ACHN (cell line): ENCODE data around the gene ELFN1.

Experiments
- DNase-seq: peaks from one replicate; pipeline ENCODE4 v3.0.0-alpha.2; 2015
- in situ Hi-C: cut with HindIII; loops from 2 replicates; pipeline ENCODE4 v1.10.0; 2017; ENCODE audit warnings: low sequenced_read_pairs, low pct_ligation_motif_present, low pct_unique_long_range_greater_than_20kb

Gene ELFN1

DNA sequence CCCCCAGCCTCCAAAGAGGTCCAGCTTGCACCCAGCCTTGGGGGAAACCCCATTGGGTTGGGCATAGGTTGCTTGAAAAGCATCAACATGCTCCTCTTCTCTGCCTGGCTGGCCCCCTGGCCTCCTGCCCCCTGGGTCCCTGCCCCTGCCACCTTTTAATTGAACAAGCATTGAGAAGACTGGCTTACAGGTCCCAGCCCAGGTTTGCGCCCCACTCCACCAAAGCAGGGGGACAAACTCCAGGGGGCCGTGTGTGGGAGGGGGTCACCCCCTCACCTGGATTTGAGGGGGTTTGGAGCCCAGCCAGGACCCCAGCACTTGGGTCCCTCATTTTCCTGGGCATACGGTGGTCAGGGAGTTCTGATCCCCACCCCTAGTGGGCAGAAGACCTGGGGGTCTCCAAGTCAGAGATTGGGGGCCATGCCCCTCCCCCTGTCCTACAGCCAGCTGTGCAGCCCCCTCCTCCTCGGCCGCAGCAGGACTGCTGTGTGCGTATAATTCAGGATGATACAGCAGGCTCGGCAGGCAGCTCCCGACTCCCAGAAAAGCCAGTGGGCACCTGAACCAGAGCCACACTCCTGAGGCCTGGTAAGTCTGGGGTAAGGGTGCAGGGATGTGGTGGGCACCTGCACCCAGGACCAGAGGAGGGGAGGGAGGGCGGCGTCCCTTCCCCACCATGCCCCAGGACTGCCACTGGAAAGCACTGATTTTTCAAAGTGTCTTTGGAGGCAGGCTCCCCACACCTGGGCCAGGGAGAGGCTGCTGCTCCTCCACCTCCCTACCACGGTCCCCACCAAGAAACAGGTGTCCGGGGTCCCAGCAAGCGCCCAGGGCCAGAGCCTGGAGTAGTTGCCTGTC, 1.7 kb downstream of the ELFN1 start:
- DNase-seq, result no peak
- in situ Hi-C loops, result no loop called here

DNA sequence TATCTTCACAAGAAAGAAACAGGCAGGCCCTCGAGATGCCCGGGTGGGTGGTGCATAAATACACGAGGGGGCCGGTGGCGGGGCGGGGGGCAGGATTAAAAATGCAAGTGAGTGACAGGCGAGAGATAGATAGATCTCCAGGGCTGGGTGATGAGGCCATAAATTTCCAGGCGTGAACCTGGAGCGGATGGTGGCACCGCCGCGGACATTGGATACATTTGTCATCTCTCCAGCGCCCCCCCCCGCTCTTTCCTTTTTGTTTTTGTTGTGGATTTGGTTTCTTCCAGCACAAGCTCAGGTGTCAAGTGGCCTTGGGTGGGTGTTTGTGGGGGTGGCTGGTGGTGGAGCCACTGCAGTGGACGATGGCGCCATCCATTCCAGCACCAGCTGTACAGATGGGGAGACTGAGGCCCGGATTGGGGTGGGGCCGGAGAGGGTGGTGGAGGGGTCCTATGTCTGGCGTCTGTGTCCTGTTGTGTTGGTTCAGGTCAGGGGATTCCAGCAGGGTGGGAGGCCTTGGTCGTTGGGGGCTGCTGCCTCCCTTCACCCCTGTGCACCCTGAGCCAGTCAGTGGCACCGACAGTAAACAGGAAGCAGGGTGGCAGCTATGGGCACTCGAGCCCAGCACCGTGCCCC, 2.9 kb downstream of the ELFN1 start:
- DNase-seq, result no peak
- in situ Hi-C loops, result no loop called here

DNA sequence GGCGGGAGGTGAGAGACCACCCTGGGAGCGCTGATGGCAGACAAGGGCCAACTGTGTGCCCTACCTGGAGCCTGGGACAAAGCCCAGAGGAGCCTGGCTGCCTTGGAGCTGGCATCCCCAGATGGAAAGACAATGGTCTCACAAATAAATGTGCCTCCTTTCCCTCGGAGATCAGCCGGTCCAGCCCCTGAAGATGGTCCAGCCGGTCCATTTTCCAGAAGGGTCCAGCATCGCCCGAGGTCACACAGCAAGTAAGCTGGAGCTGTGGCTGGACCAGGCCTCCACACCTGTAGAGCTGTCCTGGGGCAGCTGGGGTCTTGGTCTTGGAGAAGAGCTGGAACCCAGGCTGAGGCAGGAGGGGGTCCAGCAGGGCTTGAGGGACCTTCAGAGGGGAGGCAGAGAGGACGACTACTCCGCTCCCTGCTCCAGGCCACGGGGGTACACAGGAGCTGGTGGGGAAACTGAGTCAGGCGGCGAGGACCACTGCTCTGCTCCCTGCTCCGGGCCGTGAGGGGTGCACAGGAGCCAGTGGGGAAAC, 3.6 kb downstream of the ELFN1 start:
- in situ Hi-C loops, result no loop called here
- no peak for DNase-seq

DNA sequence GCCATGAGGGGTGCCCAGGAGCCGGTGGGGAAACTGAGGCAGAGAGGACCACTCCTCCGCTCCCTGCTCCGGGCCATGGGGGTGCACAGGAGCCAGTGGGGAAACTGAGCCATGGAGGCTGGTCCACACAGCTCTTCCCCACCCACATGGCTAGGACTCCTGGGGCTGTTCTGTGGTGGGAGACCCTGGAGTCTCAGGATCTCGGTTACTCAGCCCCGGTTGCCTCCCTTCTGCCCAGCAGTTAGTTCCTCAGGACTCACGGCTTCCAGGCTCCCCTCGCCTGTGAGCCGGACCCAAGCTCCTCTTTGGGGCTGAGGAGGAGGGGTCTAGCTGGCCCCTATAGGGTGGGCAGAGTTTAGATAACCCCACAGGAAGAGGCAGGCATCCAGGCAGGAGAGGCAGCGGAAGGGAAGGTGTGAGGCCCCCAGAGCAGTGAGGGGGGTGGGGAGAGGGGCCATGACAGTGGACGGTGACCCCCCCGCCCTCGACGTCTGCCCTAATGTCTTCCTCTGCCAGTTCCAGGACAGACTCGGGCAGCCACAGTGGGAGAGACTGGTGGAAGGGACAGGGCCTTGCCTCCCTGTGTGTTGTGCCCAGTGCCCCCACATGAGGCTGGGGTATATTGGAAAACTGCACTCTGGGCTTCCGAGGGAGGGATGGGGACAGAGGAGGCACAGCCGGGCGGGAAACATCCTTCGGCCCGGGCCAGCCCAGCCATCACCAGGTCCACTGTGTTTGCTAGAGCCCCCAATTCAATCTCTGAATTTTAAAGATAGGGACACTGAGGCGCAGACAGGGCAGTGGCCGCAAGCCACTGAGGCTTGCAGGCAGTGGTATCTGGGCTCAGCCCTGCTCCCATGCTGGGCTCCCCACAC, 4.3 kb downstream of the ELFN1 start:
- DNase-seq, result no peak
- in situ Hi-C loops, result no loop called here

DNA sequence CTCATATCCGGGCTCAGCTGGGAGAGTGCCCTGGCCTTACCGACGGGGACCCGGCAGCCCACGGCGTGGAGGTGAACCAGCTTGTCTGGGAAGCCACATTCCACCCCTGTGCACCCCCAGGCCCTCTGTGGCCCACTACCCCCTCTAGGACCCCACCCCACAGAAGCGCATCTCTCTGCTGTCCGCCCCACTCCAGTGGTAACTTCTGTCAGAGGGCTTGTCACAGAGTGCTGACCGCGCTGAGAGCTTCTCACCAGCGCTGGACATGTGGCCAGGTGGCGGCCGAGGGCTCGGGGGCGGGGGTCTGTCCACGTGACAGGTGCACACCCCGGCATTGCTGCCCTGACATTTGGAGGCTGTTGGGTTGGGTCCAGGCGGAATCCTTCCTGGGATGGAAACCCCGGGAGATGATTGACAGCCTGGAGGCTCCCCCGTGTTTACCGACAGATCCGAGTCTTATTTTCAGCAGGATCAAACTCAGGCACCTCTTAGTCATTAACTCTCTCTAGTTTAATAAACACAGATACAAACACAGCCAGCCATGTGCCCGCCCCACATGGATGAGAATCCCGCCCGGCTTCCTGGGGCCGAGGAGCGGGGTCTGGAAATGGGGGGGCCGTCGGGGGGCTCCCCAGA, 5.1 kb downstream of the ELFN1 start:
- no peak for DNase-seq
- in situ Hi-C loops, result no loop called here

DNA sequence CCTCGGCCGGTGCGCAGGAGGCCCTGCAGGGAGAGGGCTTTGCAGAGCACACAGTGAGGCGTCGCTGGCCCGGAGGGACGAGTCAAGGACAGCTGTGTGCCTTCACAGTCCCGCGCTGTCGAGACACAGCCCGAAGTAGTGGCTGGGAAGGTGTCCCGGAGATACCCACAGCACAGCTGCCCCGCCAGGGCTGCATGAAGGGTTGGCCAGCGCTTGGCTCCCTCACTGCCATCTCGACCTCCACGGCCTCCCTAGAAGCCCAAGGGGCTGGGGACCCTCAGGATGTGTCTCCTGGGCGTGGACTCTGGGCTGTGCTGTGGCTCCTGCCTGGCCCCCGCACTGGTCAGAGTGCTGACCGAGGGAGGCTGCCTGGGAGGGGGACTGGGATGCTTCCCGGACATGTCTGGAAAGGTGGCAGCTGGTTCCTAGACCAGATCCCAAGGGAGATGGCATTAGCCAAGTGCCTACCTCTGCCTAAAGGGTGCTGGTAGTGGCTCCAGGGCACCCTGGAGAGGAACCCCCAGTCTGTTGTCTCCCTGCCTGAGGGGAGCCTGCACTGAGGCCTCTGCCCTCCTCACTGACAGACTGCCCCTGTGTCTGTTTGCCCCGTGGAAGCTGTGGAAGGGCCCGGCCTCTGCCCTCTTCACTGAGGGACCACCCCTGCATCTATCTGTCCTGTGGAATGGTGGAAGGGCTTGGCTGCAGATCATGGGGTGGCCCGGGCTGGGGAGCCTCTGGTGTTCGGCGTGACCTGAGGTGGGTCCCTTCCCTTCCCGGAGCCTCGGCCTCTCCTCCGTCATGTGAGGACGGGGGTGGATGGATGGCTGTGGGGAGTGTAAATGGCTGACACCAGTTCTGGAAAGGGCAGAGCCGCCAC, 5.8 kb downstream of the ELFN1 start:
- DNase-seq, result no peak
- in situ Hi-C loops, result no loop called here

DNA sequence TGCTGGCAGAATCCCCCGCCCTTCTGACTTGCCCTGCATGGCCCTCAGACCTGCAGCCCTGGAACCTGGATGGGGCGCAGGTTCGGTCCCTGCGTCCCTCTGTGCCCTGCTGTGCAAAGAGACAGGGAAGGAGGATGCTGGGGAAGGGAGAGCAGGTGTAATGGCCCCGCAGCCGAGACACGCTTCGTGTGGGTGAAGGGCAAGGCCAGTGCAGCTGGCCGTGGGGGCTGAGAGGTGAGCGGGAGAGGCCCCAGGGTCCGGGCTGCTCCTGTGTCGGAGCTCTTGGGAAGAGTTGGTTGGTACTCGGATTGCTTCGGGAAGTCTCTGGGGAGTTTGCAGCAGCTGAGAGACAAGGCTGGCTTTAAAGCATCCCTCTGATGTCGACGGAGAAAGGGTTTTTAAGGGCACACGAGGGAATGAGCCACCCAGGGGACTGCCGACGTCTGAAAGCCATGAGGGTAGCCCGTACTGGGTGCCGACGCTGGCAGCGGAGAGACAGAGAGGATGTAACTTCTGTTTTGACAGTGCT, 6.5 kb downstream of the ELFN1 start:
- DNase-seq, result no peak
- in situ Hi-C loops, result no loop called here

DNA sequence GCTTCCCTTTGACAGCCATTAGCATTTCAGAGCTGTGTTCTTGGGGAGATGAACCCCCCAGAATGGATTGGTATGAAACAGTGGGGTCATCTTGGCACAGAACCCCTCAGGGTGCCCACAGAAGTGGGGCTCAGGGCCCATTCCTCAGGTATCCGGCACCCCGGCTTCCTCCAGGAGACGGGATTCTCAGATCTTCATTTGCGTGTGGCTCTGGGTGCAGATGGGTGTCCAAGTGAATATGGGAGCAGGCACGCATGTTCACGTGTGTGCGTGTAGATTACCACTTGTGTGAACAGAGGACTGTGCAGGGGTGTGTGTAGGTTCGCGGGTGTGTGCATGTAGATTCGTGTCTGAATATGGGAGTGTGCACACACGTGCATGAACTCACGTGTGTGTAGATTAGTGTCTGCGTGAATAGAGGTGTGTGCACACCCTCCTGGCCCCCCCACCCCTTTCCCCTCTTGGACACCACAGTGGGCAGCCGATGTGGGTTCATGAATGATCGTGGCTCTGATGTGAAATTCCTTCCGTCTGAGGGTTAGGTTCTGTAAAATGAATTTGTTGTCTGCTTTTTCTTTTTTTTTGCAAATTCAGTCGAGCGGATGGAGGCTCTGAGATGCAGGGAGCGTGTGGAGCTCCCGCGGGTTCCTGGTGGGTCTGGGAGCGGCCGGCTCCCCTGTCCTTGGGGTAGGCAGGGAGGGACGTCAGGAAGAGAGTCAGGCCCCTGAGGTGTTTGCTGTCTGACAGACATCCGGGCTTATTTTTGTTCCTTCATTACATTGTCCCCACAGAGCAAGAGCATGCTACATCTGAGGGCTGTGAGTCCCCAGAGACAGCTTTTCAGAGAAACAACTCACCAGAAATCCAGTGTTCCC, 7.4 kb downstream of the ELFN1 start:
- DNase-seq, result no peak
- in situ Hi-C loops, result no loop called here

DNA sequence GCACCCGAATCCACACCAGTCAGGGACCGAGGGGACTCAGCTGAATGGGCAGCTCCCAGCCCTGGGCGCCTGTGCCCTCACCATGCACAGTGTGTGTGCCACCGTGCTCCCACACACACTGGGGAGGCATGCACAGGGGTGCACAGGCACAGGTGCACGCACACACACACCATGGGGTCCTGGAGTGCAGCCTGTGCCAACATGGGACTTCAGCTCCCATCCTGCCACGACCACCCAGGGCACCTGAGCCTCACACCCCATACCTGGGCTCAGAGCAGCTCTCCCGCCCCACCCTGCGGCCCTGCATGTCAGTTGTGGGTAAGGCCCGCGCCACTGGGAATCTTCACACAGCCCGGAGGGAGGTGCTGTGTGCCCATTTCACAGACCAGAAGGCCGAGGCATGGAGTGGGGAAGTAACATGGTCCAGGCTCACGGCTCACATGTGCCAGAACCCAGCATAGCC, 8.0 kb downstream of the ELFN1 start:
- DNase-seq, result no peak
- in situ Hi-C loops, result no loop called here

DNA sequence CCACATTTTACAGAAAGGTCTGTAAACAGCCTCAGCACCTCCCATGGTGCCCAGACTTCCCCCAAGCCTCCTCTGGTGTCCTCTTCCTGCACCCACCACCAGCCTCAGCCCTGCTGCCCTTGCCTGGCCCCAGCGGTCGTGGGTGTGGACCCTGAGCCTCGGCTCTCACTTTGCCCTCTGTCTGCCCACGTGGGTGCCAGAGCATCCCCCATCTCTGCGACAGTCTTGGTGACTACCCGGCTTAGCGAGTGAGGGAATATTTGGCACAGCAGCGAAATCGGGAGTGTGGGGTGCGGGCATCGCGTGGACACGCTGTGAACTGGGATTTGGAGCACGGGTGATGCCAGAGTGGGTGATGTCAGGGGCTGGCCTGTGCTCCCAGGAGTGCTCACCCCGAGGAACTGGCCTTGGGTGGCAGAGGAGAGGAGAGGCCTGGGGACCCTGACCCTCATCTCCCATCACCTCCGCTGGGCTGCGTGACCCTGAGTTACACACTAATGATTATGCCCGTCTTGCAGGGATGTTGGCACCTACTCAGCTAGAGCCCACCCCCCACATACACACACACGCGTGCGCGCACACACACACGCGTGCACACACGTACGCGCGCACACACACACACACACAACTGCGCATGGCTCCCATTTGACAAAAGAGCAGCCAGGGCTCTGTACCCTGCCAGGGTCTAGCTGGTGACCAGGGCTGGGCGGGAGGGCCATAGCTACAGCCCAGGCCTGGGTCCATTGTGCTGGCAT, 8.7 kb downstream of the ELFN1 start:
- no peak for DNase-seq
- in situ Hi-C loops, result no loop called here

DNA sequence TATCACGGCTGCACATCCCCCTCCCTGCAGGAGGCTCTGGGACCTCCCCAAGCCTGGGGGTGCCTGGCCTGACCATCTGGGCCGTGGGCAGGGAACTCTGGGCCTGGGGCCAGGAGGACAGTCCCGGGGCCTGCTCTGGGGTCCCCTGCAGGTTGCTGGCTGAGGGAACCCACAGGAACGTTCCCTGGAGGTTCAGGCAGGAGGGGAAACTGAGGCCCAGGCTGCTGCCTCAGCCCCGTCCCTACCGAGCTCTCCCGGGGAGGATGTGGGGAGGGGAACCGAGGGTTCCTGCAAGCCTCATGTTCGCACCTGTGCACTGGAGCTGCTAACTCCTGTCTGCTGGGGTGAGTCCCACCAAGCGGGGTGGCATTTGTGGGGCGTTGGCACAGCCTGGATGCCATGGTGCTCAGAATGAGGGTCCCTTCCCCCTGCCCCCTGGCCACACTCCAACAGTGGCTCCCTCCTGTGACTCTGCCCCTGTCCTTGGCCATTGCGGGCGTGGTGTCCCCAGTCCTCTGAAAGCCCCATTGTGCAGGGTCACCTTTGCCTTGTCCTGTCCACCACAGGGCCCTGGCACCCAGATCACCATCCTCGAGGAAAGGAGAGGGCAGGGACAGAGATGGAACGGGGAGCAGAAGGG, 9.4 kb downstream of the ELFN1 start:
- no peak for DNase-seq
- in situ Hi-C loops, result no loop called here

DNA sequence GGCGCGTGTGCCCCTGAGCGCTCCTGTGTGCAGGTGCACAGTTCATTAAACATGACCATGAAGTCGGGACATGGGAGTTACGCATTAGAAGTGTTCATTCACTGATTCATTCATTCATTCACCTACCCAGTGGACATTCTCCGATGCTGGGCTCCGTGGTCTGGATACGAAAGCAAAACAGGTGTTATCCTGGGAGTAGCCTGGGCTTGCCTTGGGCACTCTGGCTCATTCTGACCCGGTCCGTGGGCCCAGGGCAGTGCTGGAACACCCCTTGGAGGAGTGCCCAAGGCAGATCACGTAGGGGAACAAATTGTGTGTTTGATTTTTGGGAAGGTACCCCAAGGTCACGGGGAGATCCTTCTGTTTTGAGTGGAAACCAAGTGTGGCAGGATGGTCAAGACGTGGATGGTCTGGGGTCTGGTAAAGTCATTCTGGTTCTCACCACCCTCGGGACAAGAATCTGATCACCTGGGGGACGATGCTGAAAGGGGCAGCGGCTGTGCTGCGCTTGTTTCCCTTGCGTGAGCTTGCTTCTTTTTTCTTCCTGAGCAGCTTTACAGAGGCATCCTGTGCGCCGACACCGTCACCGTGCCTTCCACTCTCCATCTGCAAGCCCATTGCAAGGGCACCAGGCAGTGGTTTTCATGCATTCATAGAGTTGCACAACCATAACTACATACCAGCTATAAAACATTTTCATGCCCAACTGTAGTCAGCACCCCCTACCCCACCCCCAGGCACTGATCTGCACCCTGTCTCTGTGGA, 10.1 kb downstream of the ELFN1 start:
- in situ Hi-C loops, result no loop called here

DNA sequence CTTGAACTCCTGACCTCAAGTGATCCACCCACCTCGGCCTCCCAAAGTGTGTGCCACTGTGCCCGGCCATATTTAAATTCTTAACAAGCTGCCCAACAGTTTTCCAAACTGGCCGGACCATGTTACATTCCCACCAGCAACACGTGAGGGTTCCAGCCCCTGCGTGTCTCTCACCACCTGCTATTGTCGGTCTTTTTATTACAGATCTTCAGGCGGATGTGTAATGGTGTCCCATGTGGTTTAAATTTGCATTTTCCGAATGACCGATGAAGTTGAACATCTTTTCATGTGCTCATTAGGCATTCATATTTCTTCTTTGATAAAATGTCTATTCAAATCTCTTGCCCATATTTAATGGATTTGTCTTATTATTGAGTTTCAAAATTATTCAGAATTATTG, 11.5 kb downstream of the ELFN1 start:
- in situ Hi-C loops, result no loop called here
- DNase-seq, result no peak

More for the DNA sequence above, 10.1 kb downstream of the ELFN1 start:
- no peak for DNase-seq

DNA sequence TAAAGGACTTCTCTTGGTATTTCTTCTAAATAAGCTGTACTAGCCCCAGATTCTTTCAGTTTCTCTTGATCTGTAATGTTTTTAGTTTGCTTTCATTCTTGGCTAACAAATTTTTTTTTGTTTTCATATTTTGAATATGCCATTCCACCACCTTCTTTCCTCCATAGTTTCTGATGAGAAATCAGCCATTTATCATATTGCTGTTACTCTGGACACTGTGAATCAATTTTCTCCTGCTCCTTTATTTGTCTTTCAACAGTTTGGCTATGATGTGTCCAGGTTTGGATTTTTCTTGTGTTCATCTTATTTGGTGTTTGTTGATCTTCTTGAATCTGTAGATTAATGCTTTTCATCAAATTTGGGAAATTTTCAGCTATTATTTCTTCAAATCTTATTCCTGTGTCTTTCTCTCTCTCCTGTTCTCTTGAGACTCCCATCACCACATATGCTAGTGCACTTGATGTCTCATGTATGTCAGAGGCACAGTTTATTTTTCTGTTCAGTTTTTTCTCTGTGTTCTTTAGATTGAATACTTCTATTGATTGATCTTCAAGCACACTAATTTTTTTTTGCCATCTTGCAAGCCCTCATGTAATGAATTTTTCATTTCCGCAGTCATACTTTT, 15.0 kb downstream of the ELFN1 start:
- in situ Hi-C loops, result no loop called here
- no peak for DNase-seq
